Mesothelial cell of epicardium (in vitro differentiated cells): ENCODE data around the gene SLIT3. TPM values are rescaled to one million over a fixed set of nuclear protein-coding genes. Genes with fewer than 3 reads are reported as not detected.

Experiments used
- DNase-seq, 2 experiments: peaks; one replicate each; pipeline ENCODE4 v3.0.0; 2021; ENCODE audit warnings: low spot score in 2 of 2; ENCODE audit not compliant: unreplicated experiment in 2 of 2
- H3K27ac Mint-ChIP-seq: 2 replicates; pipeline ENCODE4 v1.8.0; 2021; ENCODE audit warnings: mixed read lengths
- H3K27me3 Mint-ChIP-seq: 2 replicates; pipeline ENCODE4 v1.8.0; 2021; ENCODE audit warnings: low read depth, mixed read lengths
- H3K36me3 Mint-ChIP-seq: 2 replicates; pipeline ENCODE4 v1.8.0; 2021; ENCODE audit warnings: mixed read lengths
- H3K4me1 Mint-ChIP-seq: 2 replicates; pipeline ENCODE4 v1.8.0; 2021; ENCODE audit warnings: mixed read lengths
- H3K4me3 Mint-ChIP-seq: 2 replicates; pipeline ENCODE4 v1.8.0; 2021; ENCODE audit warnings: mild to moderate bottlenecking, moderate library complexity, mixed read lengths
- H3K9me3 Mint-ChIP-seq: 2 replicates; pipeline ENCODE4 v1.8.0; 2021; ENCODE audit warnings: mixed read lengths
- CTCF ChIP-seq: fragments of 200-600 bp; sonication (generic); IDR thresholded peaks from one replicate; pipeline ENCODE4 v1.5.0; 2021; ENCODE audit warnings: antibody characterized with exemption; ENCODE audit not compliant: unreplicated experiment
- total RNA-seq: library from RNA; stranded (reverse); gene quantifications from 3 replicates; pipeline ENCODE4 v1.2.1, GENCODE V29; 2021

Gene SLIT3
- total RNA-seq, 1 donor from 2014 or later: 65.1 TPM

DNA sequence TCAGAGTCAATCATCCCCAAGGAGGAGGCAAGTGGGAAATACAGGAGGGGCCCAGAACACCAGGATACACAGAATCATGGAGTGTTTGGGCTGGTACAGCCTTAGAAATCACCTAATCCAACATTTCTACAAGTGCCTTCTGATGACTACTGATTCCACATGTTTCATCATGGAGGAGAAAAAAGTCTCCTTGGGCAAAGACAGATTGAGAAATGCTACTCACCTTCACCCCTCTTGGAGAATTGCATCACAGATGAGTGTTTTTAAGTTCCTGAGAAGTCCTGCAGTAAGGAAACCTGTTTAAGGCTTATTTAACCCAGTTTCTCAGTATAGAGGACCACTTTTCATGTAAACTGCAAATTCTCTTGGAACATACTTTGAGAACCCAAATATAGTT is 2.2 kb upstream of the SLIT3 start:
- H3K36me3 Mint-ChIP-seq: no peaks in the 10 kb centered on the region
- peaks cover 32% of the 10 kb centered on the region for H3K4me1 Mint-ChIP-seq
- no peak overlapping the region for H3K27ac Mint-ChIP-seq
- no peak for DNase-seq
- no peaks in the 10 kb centered on the region for H3K9me3 Mint-ChIP-seq
- H3K4me3 Mint-ChIP-seq: no peak overlapping the region
- no peak for TF ChIP-seq CTCF
- peaks cover 67% of the 10 kb centered on the region for H3K27me3 Mint-ChIP-seq

DNA sequence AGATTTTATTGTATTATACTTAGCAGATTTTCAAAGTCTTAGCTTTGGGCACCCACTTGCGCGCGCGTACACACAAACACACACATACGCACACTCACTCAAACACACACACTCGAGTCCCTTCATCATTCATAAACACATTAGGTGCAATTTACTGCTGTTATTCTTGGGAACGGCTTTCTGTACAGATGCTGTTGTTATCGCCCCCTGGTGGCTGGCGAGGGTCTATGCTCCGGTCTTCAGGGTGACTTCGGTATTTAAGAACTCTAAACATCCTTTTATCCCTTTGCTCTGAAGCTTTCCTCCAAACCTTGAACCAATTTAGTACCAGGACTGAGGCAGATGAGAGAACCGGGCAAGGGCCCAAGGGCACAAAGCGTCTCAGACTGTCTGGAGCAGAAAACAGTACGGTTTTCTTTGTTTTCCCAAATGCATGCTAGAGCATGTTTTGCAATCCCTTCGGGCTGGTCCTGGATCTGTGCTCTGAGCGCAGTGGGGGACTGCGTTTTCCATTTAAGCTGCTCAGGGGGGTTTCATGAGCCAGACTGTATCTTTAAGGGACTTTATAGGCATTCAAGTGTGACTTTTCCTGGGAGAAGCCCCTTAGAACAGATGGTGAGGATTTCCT is 1.7 kb upstream of the SLIT3 start:
- H3K9me3 Mint-ChIP-seq: no peaks in the 10 kb centered on the region
- peaks cover 69% of the 10 kb centered on the region for H3K27me3 Mint-ChIP-seq
- TF ChIP-seq CTCF: peak; percentile 96
- peaks cover 36% of the 10 kb centered on the region for H3K4me1 Mint-ChIP-seq
- peak overlapping the region; percentile 75 for H3K4me3 Mint-ChIP-seq
- no peaks in the 10 kb centered on the region for H3K36me3 Mint-ChIP-seq
- no peak overlapping the region for H3K27ac Mint-ChIP-seq
- peak; percentile 79 to 87 for DNase-seq

- Mint-ChIP-seq H3K36me3 (no peaks in the 10 kb centered on the region), H3K4me3 (peak overlapping the region; percentile 75), H3K4me1 (peaks cover 42% of the 10 kb centered on the region), H3K9me3 (no peaks in the 10 kb centered on the region), H3K27ac (no peak overlapping the region), H3K27me3 (peaks cover 72% of the 10 kb centered on the region)
- TF ChIP-seq CTCF: no peak
- DNase-seq: no peak
Measured at GRCh38 chr5:169301986-169302385, 1.0 kb upstream of the SLIT3 start.

- Mint-ChIP-seq H3K27me3 (peaks cover 72% of the 10 kb centered on the region), H3K4me1 (peaks cover 47% of the 10 kb centered on the region), H3K4me3 (peak overlapping the region; percentile 75), H3K36me3 (no peaks in the 10 kb centered on the region), H3K27ac (peak overlapping the region; percentile 45), H3K9me3 (no peaks in the 10 kb centered on the region)
- no peak for DNase-seq
- TF ChIP-seq CTCF: no peak
Measured at GRCh38 chr5:169301386-169301934, 521 bp upstream of the SLIT3 start.

DNA sequence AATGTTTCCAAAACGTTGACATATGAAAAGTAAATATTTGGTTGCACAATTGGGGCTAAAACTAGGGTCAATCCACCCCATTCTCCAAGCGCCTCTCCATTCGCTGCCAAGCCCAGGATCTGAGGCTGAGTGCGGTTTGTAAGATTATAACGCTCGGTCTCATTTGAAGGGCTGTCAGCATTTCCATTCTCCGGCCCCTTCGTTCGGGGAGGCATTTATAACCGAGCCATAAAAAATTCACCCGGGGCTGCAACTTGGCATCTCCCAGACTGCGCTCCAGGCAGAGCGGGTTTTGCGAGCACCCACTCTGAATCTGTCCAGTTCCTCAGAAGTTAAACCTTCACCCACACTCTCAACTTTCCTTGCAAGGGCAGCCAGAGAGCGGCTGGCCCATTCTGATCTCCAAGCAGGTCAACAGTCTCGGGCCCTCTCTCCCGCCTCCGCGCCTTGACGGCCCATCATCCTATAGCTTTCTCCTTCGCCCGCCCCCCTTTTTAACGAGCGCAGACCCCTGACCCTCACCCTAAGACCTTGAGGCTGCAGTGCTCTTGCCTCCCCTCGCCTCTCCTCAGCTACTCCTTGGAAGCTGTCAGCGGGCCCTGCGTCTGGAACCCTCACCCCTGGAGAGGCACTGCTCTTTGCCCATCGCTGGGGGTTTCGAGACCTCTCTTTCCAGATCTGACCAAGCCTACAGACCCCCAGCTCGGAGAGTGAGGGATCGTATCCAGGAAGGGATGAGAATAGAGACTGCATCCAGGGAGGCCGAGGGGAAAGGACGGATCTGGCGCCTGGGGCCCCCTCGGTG is 1.1 kb downstream of the SLIT3 start:
- TF ChIP-seq CTCF: no peak
- no peaks in the 10 kb centered on the region for H3K36me3 Mint-ChIP-seq
- peaks cover 48% of the 10 kb centered on the region for H3K4me1 Mint-ChIP-seq
- no peak for DNase-seq
- no peaks in the 10 kb centered on the region for H3K9me3 Mint-ChIP-seq
- H3K27me3 Mint-ChIP-seq: peaks cover 65% of the 10 kb centered on the region
- peak overlapping the region; percentile 80 for H3K4me3 Mint-ChIP-seq
- H3K27ac Mint-ChIP-seq: peak overlapping the region; percentile 54
